ENCODE results near the gene PPP6R3.

Gene PPP6R3

GRCh38 chr11:68523033-68523432, 62.5 kb downstream of the PPP6R3 start:
- no peaks in the 10 kb centered on the region for H3K9me3 ChIP-seq (ENCODE audit: insufficient read depth, low read length, severe bottlenecking)
- peaks cover 94% of the 10 kb centered on the region for H3K36me3 ChIP-seq (ENCODE audit: insufficient read depth, low read length)
- H3K4me1 ChIP-seq (ENCODE audit: insufficient read depth, low read length), result no peaks in the 10 kb centered on the region
- ATAC-seq (ENCODE audit: insufficient read depth, low read depth) (no peak), DNase-seq (no peak)
- H3K27ac ChIP-seq (ENCODE audit: low read length), result no peak overlapping the region
- H3K4me2 ChIP-seq (ENCODE audit: insufficient read depth, low read length), result no peak overlapping the region
- H3K9ac ChIP-seq (ENCODE audit: low read depth, low read length), result no peak overlapping the region
- no peak overlapping the region for H2AFZ ChIP-seq (ENCODE audit: low read depth, low read length)
- H3K79me2 ChIP-seq (ENCODE audit: insufficient read depth, low read length), result peaks cover 98% of the 10 kb centered on the region
- peaks cover 64% of the 10 kb centered on the region for H4K20me1 ChIP-seq (ENCODE audit: insufficient read depth, low read length)
- H3K4me3 ChIP-seq (ENCODE audit: low read depth in 1 of 2, low read length in 2 of 2), result no peak overlapping the region
- no peak for TF ChIP-seq EZH2 (IDR thresholded peaks at IDR 0.05; ENCODE audit: borderline replicate concordance, low read depth, low read length, severe bottlenecking)
- TF ChIP-seq, protein P1, sequence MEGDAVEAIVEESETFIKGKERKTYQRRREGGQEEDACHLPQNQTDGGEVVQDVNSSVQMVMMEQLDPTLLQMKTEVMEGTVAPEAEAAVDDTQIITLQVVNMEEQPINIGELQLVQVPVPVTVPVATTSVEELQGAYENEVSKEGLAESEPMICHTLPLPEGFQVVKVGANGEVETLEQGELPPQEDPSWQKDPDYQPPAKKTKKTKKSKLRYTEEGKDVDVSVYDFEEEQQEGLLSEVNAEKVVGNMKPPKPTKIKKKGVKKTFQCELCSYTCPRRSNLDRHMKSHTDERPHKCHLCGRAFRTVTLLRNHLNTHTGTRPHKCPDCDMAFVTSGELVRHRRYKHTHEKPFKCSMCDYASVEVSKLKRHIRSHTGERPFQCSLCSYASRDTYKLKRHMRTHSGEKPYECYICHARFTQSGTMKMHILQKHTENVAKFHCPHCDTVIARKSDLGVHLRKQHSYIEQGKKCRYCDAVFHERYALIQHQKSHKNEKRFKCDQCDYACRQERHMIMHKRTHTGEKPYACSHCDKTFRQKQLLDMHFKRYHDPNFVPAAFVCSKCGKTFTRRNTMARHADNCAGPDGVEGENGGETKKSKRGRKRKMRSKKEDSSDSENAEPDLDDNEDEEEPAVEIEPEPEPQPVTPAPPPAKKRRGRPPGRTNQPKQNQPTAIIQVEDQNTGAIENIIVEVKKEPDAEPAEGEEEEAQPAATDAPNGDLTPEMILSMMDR (IDR thresholded peaks at IDR 0.05; ENCODE audit: borderline replicate concordance, extremely low read depth, low read length, poor library complexity, severe bottlenecking), result no peak
- no peaks in the 10 kb centered on the region for H3K27me3 ChIP-seq (ENCODE audit: insufficient read depth, low read length, poor library complexity)

- no peak for ATAC-seq (ENCODE audit: insufficient read depth, low read depth)
- H3K9ac ChIP-seq (ENCODE audit: low read depth, low read length), result no peak overlapping the region
- no peak overlapping the region for H3K4me3 ChIP-seq (ENCODE audit: low read depth in 1 of 2, low read length in 2 of 2)
- H3K27ac ChIP-seq (ENCODE audit: low read length), result no peak overlapping the region
- H3K4me2 ChIP-seq (ENCODE audit: insufficient read depth, low read length), result no peak overlapping the region
- DNase-seq, result no peak
- no peak overlapping the region for H2AFZ ChIP-seq (ENCODE audit: low read depth, low read length)
- H3K79me2 ChIP-seq (ENCODE audit: insufficient read depth, low read length), result peaks cover 98% of the 10 kb centered on the region
- peaks cover 99% of the 10 kb centered on the region for H3K36me3 ChIP-seq (ENCODE audit: insufficient read depth, low read length)
- H3K27me3 ChIP-seq (ENCODE audit: insufficient read depth, low read length, poor library complexity), result no peaks in the 10 kb centered on the region
- H3K4me1 ChIP-seq (ENCODE audit: insufficient read depth, low read length), result no peaks in the 10 kb centered on the region
- TF ChIP-seq, protein P1 (IDR thresholded peaks at IDR 0.05; ENCODE audit: borderline replicate concordance, extremely low read depth, low read length, poor library complexity, severe bottlenecking), result no peak
- no peak for TF ChIP-seq EZH2 (IDR thresholded peaks at IDR 0.05; ENCODE audit: borderline replicate concordance, low read depth, low read length, severe bottlenecking)
- H4K20me1 ChIP-seq (ENCODE audit: insufficient read depth, low read length), result peaks cover 64% of the 10 kb centered on the region
- no peaks in the 10 kb centered on the region for H3K9me3 ChIP-seq (ENCODE audit: insufficient read depth, low read length, severe bottlenecking)
These were observed 63.2 kb downstream of the PPP6R3 start for GRCh38 chr11:68523743-68524142.

- H3K79me2 ChIP-seq (ENCODE audit: insufficient read depth, low read length), result peaks cover 98% of the 10 kb centered on the region
- no peaks in the 10 kb centered on the region for H3K27me3 ChIP-seq (ENCODE audit: insufficient read depth, low read length, poor library complexity)
- H3K9me3 ChIP-seq (ENCODE audit: insufficient read depth, low read length, severe bottlenecking), result no peaks in the 10 kb centered on the region
- no peak overlapping the region for H3K27ac ChIP-seq (ENCODE audit: low read length)
- no peak overlapping the region for H2AFZ ChIP-seq (ENCODE audit: low read depth, low read length)
- no peak for DNase-seq
- no peak overlapping the region for H3K4me3 ChIP-seq (ENCODE audit: low read depth in 1 of 2, low read length in 2 of 2)
- peaks cover 98% of the 10 kb centered on the region for H3K36me3 ChIP-seq (ENCODE audit: insufficient read depth, low read length)
- no peak overlapping the region for H3K9ac ChIP-seq (ENCODE audit: low read depth, low read length)
- no peak overlapping the region for H3K4me2 ChIP-seq (ENCODE audit: insufficient read depth, low read length)
- no peaks in the 10 kb centered on the region for H3K4me1 ChIP-seq (ENCODE audit: insufficient read depth, low read length)
- H4K20me1 ChIP-seq (ENCODE audit: insufficient read depth, low read length), result peaks cover 64% of the 10 kb centered on the region
- no peak for ATAC-seq (ENCODE audit: insufficient read depth, low read depth)
- TF ChIP-seq EZH2 (IDR thresholded peaks at IDR 0.05; ENCODE audit: borderline replicate concordance, low read depth, low read length, severe bottlenecking), result no peak
- TF ChIP-seq, protein P1 (IDR thresholded peaks at IDR 0.05; ENCODE audit: borderline replicate concordance, extremely low read depth, low read length, poor library complexity, severe bottlenecking), result no peak
These were observed 63.7 kb downstream of the PPP6R3 start for GRCh38 chr11:68524213-68524612.

GRCh38 chr11:68524681-68525080, 64.1 kb downstream of the PPP6R3 start:
- Histone ChIP-seq H4K20me1 (ENCODE audit: insufficient read depth, low read length) (peaks cover 62% of the 10 kb centered on the region), H3K36me3 (ENCODE audit: insufficient read depth, low read length) (peaks cover 98% of the 10 kb centered on the region), H3K27me3 (ENCODE audit: insufficient read depth, low read length, poor library complexity) (no peaks in the 10 kb centered on the region), H3K79me2 (ENCODE audit: insufficient read depth, low read length) (peaks cover 98% of the 10 kb centered on the region), H2AFZ (ENCODE audit: low read depth, low read length) (no peak overlapping the region), H3K9me3 (ENCODE audit: insufficient read depth, low read length, severe bottlenecking) (no peaks in the 10 kb centered on the region), H3K9ac (ENCODE audit: low read depth, low read length) (no peak overlapping the region), H3K4me1 (ENCODE audit: insufficient read depth, low read length) (no peaks in the 10 kb centered on the region), H3K27ac (ENCODE audit: low read length) (0 out of 2 replicates have a peak overlapping the region, but pooled peaks have one; percentile 18), H3K4me2 (ENCODE audit: insufficient read depth, low read length) (no peak overlapping the region), H3K4me3 (ENCODE audit: low read depth in 1 of 2, low read length in 2 of 2) (no peak overlapping the region)
- TF ChIP-seq EZH2 (IDR thresholded peaks at IDR 0.05; ENCODE audit: borderline replicate concordance, low read depth, low read length, severe bottlenecking), result no peak
- TF ChIP-seq, protein P1 (IDR thresholded peaks at IDR 0.05; ENCODE audit: borderline replicate concordance, extremely low read depth, low read length, poor library complexity, severe bottlenecking), result no peak
- DNase-seq (no peak), ATAC-seq (ENCODE audit: insufficient read depth, low read depth) (no peak)
